ENCODE results near the gene MVB12B.

- TF ChIP-seq, protein P1, sequence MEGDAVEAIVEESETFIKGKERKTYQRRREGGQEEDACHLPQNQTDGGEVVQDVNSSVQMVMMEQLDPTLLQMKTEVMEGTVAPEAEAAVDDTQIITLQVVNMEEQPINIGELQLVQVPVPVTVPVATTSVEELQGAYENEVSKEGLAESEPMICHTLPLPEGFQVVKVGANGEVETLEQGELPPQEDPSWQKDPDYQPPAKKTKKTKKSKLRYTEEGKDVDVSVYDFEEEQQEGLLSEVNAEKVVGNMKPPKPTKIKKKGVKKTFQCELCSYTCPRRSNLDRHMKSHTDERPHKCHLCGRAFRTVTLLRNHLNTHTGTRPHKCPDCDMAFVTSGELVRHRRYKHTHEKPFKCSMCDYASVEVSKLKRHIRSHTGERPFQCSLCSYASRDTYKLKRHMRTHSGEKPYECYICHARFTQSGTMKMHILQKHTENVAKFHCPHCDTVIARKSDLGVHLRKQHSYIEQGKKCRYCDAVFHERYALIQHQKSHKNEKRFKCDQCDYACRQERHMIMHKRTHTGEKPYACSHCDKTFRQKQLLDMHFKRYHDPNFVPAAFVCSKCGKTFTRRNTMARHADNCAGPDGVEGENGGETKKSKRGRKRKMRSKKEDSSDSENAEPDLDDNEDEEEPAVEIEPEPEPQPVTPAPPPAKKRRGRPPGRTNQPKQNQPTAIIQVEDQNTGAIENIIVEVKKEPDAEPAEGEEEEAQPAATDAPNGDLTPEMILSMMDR (IDR thresholded peaks at IDR 0.05) = no peak
- TF ChIP-seq POLR2A (IDR thresholded peaks at IDR 0.05) = no peak
Measured at GRCh38 chr9:126491949-126492348, 165.3 kb downstream of the MVB12B start.

All from testis (tissue), 2 donors.